Adrenal gland (tissue), 12 donors: ENCODE data around the gene KLHL7. TPM values are rescaled to one million over a fixed set of nuclear protein-coding genes. Genes with fewer than 3 reads are reported as not detected.

Experiments used
- DNase-seq, 7 donors: peaks; one replicate each; pipeline ENCODE4 v3.0.0-alpha.2; 2019 to 2020
- H3K27ac ChIP-seq, 5 donors: fragments of 200-600 bp; sonication (generic) in 4 of 5; 1 replicate in 3 of 5; 2 replicates in 2 of 5; pipeline versions ENCODE4 v1.5.1 to v1.8.0; 2016 to 2020; ENCODE audit warnings: mild to moderate bottlenecking in 1 of 5
- H3K27me3 ChIP-seq: fragments of 200-600 bp; 2 replicates; pipeline ENCODE4 v1.8.0; 2021
- H3K36me3 ChIP-seq, 2 donors: fragments of 200-600 bp; replicated peaks in 1 of 2; 1 replicate in 1 of 2; 2 replicates in 1 of 2; pipeline versions ENCODE4 v1.5.1 to v1.8.0; 2018 to 2022
- H3K4me1 ChIP-seq, 2 donors: fragments of 200-600 bp; replicated peaks in 1 of 2; 1 replicate in 1 of 2; 2 replicates in 1 of 2; pipeline versions ENCODE4 v1.5.1 to v1.8.0; 2018 to 2021
- H3K4me3 ChIP-seq, 4 donors: fragments of 200-600 bp; sonication (generic) in 3 of 4; one replicate each; pipeline ENCODE4 v1.5.1; 2016 to 2018
- H3K9me3 ChIP-seq, 3 donors: fragments of 200-600 bp; sonication (generic) in 1 of 3; replicated peaks in 1 of 3; 1 replicate in 2 of 3; 2 replicates in 1 of 3; pipeline versions ENCODE4 v1.5.1 to v1.8.0; 2016 to 2021
- CTCF ChIP-seq, 6 experiments: fragments of 450-650 bp in 4 of 6; fragments of 200-600 bp in 2 of 6; sonication (generic) in 1 of 6; IDR thresholded peaks; 1 replicate in 5 of 6; 2 replicates in 1 of 6; pipeline versions ENCODE4 v1.5.1 to v1.8.0; 2016 to 2021; ENCODE audit warnings: antibody characterized with exemption in 6 of 6, mild to moderate bottlenecking in 2 of 6, moderate library complexity in 1 of 6
- POLR2A ChIP-seq, 2 donors: fragments of 450-650 bp; IDR thresholded peaks; one replicate each; pipeline ENCODE4 v1.6.1; 2017; ENCODE audit warnings: antibody characterized with exemption in 2 of 2, mild to moderate bottlenecking in 2 of 2, moderate library complexity in 1 of 2
- WGBS, 4 donors: extraction: QIAGEN DNeasy Blood & Tissue Kit in 2 of 4; methylation state at CpG; one replicate each; pipeline versions ENCODE4 v1.1.5 to v1.1.7; 2013 to 2017; 5-methylcytosine and 5-hydroxymethylcytosine counted together
- intact Hi-C, 2 donors: fragments of 100-400 bp; cut with DNase I; formaldehyde crosslinking; loops; one replicate each; pipeline versions ENCODE4 v1.14.1 to v1.15.0; 2022 to 2023
- polyA plus RNA-seq, 3 donors: library from polyadenylated mRNA; stranded (reverse); fragments of 200-250 nt in 2 of 3; fragments of 350-450 nt in 1 of 3; fragmentation: Illumina TruSeq in 1 of 3; extraction: RNeasy Lipid Tissue Mini Kit (QIAGEN cat#74804) in 1 of 3; gene quantifications; one replicate each; pipeline ENCODE4 v1.2.3, GENCODE V29; 2013 to 2014
- total RNA-seq, 9 donors: library from RNA; depleted of rRNA in 4 of 9; stranded (reverse); fragments of >200 nt in 4 of 9; fragments of 120-200 nt in 1 of 9; fragmentation: NEBNext Ultra II Directional in 1 of 9; extraction: Animal tissue kit (Norgen Biotek cat#: 25700) in 1 of 9; gene quantifications; one replicate each; pipeline versions ENCODE4 v1.1.0 to v1.2.4, GENCODE V29; 2013 to 2023
- donor health status: healthy with polysubstance abuse.
- donor health status: Bipolar disorder and iron deficiency.
- donor health status: DM: yes; HTN: yes; CAD: no.
- donor health status: DM: no; HTN: no; CAD: no.
- donor health status: DM: no; HTN: no; CAD: no.
- donor health status: DM: yes; HTN: yes; CAD: no.

The KLHL7 gene
- total and polyA plus RNA-seq, 12 donors, result 13.5 to 74.9 (median 41.9) TPM

DNA sequence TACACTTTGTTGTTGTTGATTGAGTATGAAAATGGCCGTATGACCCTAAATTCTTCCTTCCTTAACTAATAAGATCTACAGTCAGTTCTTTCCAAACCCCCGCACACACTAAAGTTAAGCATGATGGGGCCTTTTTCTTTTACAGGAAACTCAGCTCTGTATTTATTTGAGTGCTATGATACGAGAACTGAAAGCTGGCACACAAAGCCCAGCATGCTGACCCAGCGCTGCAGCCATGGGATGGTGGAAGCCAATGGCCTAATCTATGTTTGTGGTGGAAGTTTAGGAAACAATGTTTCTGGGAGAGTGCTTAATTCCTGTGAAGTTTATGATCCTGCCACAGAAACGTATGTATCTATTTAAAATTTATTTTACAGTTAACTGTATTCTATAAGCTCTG, 62.1 kb downstream of the KLHL7 start:
- Histone ChIP-seq H3K27me3 (no peaks in the 10 kb centered on the region), H3K4me1 (no peaks in the 10 kb centered on the region), H3K4me3 (no peak overlapping the region), H3K9me3 (no peaks in the 10 kb centered on the region), H3K36me3 (peaks cover 0 to 5% of the 10 kb centered on the region in 2 donors), H3K27ac (no peak overlapping the region)
- TF ChIP-seq POLR2A (IDR thresholded peaks at IDR 0.05) (no peak), CTCF (IDR thresholded peaks at IDR 0.05) (no peak)
- no peak for DNase-seq
- intact Hi-C loops, result no loop called here
- WGBS, 4 donors, result 90 to 96% (median 91%) methylated on average over 5 of the region's 5 CpGs

- Histone ChIP-seq H3K36me3 (peaks cover 0 to 5% of the 10 kb centered on the region in 2 donors), H3K4me3 (no peak overlapping the region), H3K27ac (no peak overlapping the region), H3K4me1 (no peaks in the 10 kb centered on the region), H3K9me3 (no peaks in the 10 kb centered on the region), H3K27me3 (no peaks in the 10 kb centered on the region)
- 91 to 92% (median 91%) methylated on average over 8 of the region's 8 CpGs for WGBS, 4 donors
- DNase-seq, result no peak
- no peak for TF ChIP-seq CTCF (IDR thresholded peaks at IDR 0.05)
- TF ChIP-seq POLR2A (IDR thresholded peaks at IDR 0.05), result no peak
- intact Hi-C loops, result no loop called here
These were observed 62.7 kb downstream of the KLHL7 start for GRCh38 chr7:23168111-23168885.

GRCh38 chr7:23175938-23176337, 70.4 kb downstream of the KLHL7 start:
- Histone ChIP-seq H3K4me1 (peaks cover 0 to 2% of the 10 kb centered on the region in 2 donors), H3K27me3 (no peaks in the 10 kb centered on the region), H3K27ac (no peak overlapping the region), H3K9me3 (no peaks in the 10 kb centered on the region), H3K4me3 (no peak overlapping the region), H3K36me3 (no peaks in the 10 kb centered on the region)
- DNase-seq, result no peak
- intact Hi-C loops, result no loop called here
- TF ChIP-seq CTCF (IDR thresholded peaks at IDR 0.05), result no peak
- 81 to 91% (median 87%) methylated on average over 2 of the region's 2 CpGs for WGBS, 4 donors

GRCh38 chr7:23181684-23182553, 76.3 kb downstream of the KLHL7 start, which contains the start of gene NUP42:
Gene NUP42, plus strand, starts transcription at chr7:23182048. Its CDS starts 38 bp downstream, at chr7:23182086.
- Histone ChIP-seq H3K9me3 (no peaks in the 10 kb centered on the region), H3K4me1 (peaks cover 12 to 38% of the 10 kb centered on the region in 2 donors), H3K27me3 (no peaks in the 10 kb centered on the region), H3K27ac (peak within 1 kb of the TSS; percentile 90 to 98 (median 94)), H3K36me3 (peaks cover 0 to 7% of the 10 kb centered on the region in 2 donors), H3K4me3 (peak within 1 kb of the TSS in 3 of 4 donors; percentile 63 to 77 (median 64))
- DNase-seq, result peak; percentile 94 to 99 (median 98)
- 0 to 1% (median 0%) methylated on average over 31 to 63 of the region's 63 CpGs for WGBS, 4 donors
- TF ChIP-seq POLR2A (IDR thresholded peaks at IDR 0.05) (peak; percentile 52 to 85), CTCF (IDR thresholded peaks at IDR 0.05) (peak in 1 of 6 experiments; percentile 2)
- intact Hi-C loops, result loop anchor here (5.0 to 10.0 kb wide), 2 partner anchors 75 to 77 kb away; partner anchors contain the start of gene KLHL7 (in 2 of the 2)
